GM18526 (cell line): ENCODE results near the gene DHX34.

ENCODE experiments used
- POLR2A ChIP-seq: IDR thresholded peaks from 3 replicates; pipeline ENCODE4 v1.6.1; 2011; ENCODE audit not compliant: insufficient read length; ENCODE audit errors: extremely low read depth

Gene DHX34

GRCh38 chr19:47405197-47405550 lies 56.1 kb downstream of the DHX34 start:
- no peak for TF ChIP-seq POLR2A

GRCh38 chr19:47405854-47406417 lies 56.8 kb downstream of the DHX34 start:
- TF ChIP-seq POLR2A: no peak

GRCh38 chr19:47406711-47407416 lies 57.7 kb downstream of the DHX34 start:
- no peak for TF ChIP-seq POLR2A

GRCh38 chr19:47407417-47407774 lies 58.3 kb downstream of the DHX34 start:
- TF ChIP-seq POLR2A: no peak

- TF ChIP-seq POLR2A: no peak
Observed at GRCh38 chr19:47408156-47408938, 59.2 kb downstream of the DHX34 start.

- TF ChIP-seq POLR2A: no peak
Observed at GRCh38 chr19:47411101-47411500, 62.0 kb downstream of the DHX34 start.

GRCh38 chr19:47413941-47414340 lies 64.8 kb downstream of the DHX34 start:
- TF ChIP-seq POLR2A: no peak

GRCh38 chr19:47414469-47414868 lies 65.4 kb downstream of the DHX34 start:
- TF ChIP-seq POLR2A: no peak

GRCh38 chr19:47415953-47416642 lies 67.0 kb downstream of the DHX34 start:
- no peak for TF ChIP-seq POLR2A

GRCh38 chr19:47416643-47416985 lies 67.5 kb downstream of the DHX34 start:
- TF ChIP-seq POLR2A: no peak

- no peak for TF ChIP-seq POLR2A
Observed at GRCh38 chr19:47417107-47417745, 68.1 kb downstream of the DHX34 start.

GRCh38 chr19:47417746-47418691 lies 68.9 kb downstream of the DHX34 start:
- TF ChIP-seq POLR2A: no peak

GRCh38 chr19:47418692-47419029 lies 69.5 kb downstream of the DHX34 start:
- TF ChIP-seq POLR2A: no peak

GRCh38 chr19:47419030-47419783 lies 70.1 kb downstream of the DHX34 start, which contains the start of gene MEIS3:
MEIS3 (minus strand) TSS chr19:47419527; CDS start chr19:47419081, 446 bp downstream.
- no peak for TF ChIP-seq POLR2A
